HEK293T (cell line): ENCODE measurements around the gene RABL6.
"Not testable (repeated sequence)": the region's sequence is repeated elsewhere in the genome, so short reads cannot be mapped to it uniquely, and the experiment has no call there.

Experiments used
- CTCF ChIA-PET: fragments of 350-600 bp; formaldehyde crosslinking; extraction: SDS; loops from one replicate; lab custom pipeline; 2021; ENCODE audit warnings: antibody characterized with exemption, inconsistent platforms; lab: Yijun Ruan, JAX
- POLR2A ChIA-PET: fragments of 350-600 bp; formaldehyde crosslinking; extraction: SDS; loops from one replicate; lab custom pipeline; 2020; ENCODE audit warnings: antibody characterized with exemption, inconsistent platforms; lab: Yijun Ruan, JAX
- DNase-seq: peaks from one replicate; pipeline ENCODE4 v3.0.0; 2012; ENCODE audit warnings: mixed read lengths; ENCODE audit errors: extremely low spot score
- ARNT ChIP-seq: fragments of 450-650 bp; IDR thresholded peaks from 2 replicates; pipeline ENCODE4 v1.6.1; 2017; ENCODE audit warnings: mild to moderate bottlenecking
- BHLHE40 ChIP-seq: fragments of 450-650 bp; IDR thresholded peaks from 2 replicates; pipeline ENCODE4 v1.6.1; 2016; ENCODE audit warnings: mild to moderate bottlenecking, moderate library complexity, borderline replicate concordance
- CTBP1 ChIP-seq: fragments of 450-650 bp; IDR thresholded peaks from 2 replicates; pipeline ENCODE4 v1.6.1; 2016; ENCODE audit warnings: borderline replicate concordance
- ELF4 ChIP-seq: fragments of 450-650 bp; IDR thresholded peaks from 2 replicates; pipeline ENCODE4 v1.6.1; 2017; ENCODE audit warnings: antibody characterized with exemption
- FOXA1 ChIP-seq: fragments of 450-650 bp; IDR thresholded peaks from 2 replicates; pipeline ENCODE4 v1.6.1; 2016; ENCODE audit warnings: mild to moderate bottlenecking
- FOXK2 ChIP-seq: fragments of 450-650 bp; IDR thresholded peaks from 2 replicates; pipeline ENCODE4 v1.6.1; 2016; ENCODE audit warnings: mild to moderate bottlenecking
- FOXM1 ChIP-seq: fragments of 450-650 bp; IDR thresholded peaks from 2 replicates; pipeline ENCODE4 v1.6.1; 2017; ENCODE audit warnings: mild to moderate bottlenecking, borderline replicate concordance
- HDGF ChIP-seq: fragments of 450-650 bp; IDR thresholded peaks from 2 replicates; pipeline ENCODE4 v1.6.1; 2017; ENCODE audit warnings: antibody characterized with exemption, borderline replicate concordance
- L3MBTL2 ChIP-seq: fragments of 450-650 bp; conservative IDR thresholded peaks from 2 replicates; pipeline ENCODE4 v1.6.1; 2016; ENCODE audit warnings: mild to moderate bottlenecking
- LEF1 ChIP-seq: fragments of 450-650 bp; IDR thresholded peaks from 2 replicates; pipeline ENCODE4 v1.6.1; 2017; ENCODE audit warnings: mild to moderate bottlenecking, borderline replicate concordance
- NFRKB ChIP-seq: fragments of 450-650 bp; IDR thresholded peaks from 2 replicates; pipeline ENCODE4 v1.6.1; 2016; ENCODE audit warnings: mild to moderate bottlenecking, moderate library complexity
- SP1 ChIP-seq: fragments of 450-650 bp; IDR thresholded peaks from 2 replicates; pipeline ENCODE4 v1.6.1; 2017
- SUZ12 ChIP-seq: fragments of 450-650 bp; IDR thresholded peaks from 2 replicates; pipeline ENCODE4 v1.6.1; 2016; ENCODE audit warnings: mild to moderate bottlenecking
- TARDBP ChIP-seq: fragments of 450-650 bp; IDR thresholded peaks from 2 replicates; pipeline ENCODE4 v1.6.1; 2016
- ZNF384 ChIP-seq: fragments of 450-650 bp; IDR thresholded peaks from 2 replicates; pipeline ENCODE4 v1.6.1; 2016
- TF ChIP-seq, protein P1 (sequence below): fragments of 450-650 bp; IDR thresholded peaks from 2 replicates; pipeline ENCODE4 v1.6.1; 2016

Gene RABL6

DNA sequence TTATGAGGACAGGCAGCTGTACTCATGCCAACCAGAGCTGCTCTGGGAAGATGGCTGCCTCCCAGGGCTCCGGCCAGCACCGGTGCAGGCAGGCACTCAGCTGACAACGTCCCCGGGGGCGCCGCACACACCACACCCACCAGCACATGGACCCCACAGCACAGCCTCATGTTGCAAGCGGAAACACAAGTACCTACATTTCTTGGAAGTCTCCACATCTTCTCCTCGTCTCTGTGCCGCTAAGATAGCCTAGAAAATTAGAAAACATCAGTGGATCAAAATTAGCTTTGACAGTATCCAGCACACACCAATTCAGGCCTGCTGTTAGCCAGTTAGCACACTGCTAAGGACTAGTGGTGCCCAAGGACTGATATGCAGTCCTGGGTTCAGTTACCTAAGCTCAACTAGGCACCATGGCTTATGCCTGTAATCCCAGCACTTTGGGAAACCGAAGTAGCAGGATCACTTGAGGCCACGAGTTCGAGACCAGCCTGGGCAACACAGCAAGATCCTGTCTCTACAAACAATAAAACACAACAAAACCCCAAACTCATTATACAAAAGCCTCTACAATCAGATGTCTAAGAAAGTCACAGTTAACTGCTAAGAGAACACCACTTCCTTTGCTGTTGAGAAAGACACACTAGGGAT, 56.0 kb downstream of the RABL6 start:
- DNase-seq: no peak
- POLR2A ChIA-PET: no interaction called here
- TF ChIP-seq ELF4 (no peak), TARDBP (no peak), HDGF (no peak), SP1 (no peak), LEF1 (no peak), FOXK2 (no peak), NFRKB (no peak), SUZ12 (no peak)
- CTCF ChIA-PET: no interaction called here

DNA sequence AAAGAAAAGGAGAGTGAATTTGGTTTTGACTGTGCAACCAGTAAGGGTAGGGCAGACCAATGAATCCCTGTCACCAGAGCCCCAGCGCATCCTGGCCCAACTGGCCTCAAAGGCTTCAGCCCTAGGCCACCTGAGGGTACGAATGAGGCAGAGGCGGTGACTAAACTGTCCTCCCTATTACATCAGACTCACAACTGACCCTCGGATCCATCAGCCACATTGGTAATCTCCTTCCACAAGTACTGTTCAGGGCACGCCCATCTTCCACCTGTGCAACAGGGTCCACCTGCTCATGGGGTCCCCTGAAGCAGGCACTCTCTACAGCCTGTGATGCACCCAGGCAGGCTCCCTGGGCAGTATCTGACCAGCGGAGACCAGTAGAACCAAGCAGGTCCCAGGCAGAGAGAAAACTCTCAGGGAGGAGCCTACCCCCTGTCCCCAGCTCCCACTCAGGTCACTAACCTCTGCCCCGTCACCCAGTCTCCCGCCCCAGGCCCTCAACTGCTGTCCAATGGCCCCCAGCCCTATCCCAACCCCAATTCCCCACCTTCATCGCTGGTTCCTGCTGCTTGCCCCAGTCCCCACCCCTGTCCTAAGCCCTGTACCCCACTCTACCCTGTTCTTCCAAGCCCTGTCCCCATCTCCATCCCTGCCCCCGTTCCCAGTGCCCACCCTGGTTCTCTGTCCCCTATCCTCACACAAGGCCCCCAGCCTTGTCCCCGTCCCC, 57.5 kb downstream of the RABL6 start:
- TF ChIP-seq FOXA1: no peak
- no peak for TF ChIP-seq L3MBTL2
- TF ChIP-seq HDGF: no peak
- ChIA-PET POLR2A (interaction anchor here (1.4 kb wide), 1 partner anchor 13 kb away, joined by 3 read pairs; the partner anchor contains the start of gene MAMDC4), CTCF (no interaction called here)
- DNase-seq: no peak

GRCh38 chr9:136865768-136866103, 58.0 kb downstream of the RABL6 start:
- TF ChIP-seq ELF4: no peak
- no peak for TF ChIP-seq BHLHE40
- TF ChIP-seq HDGF: no peak
- no peak for TF ChIP-seq FOXK2
- TF ChIP-seq CTBP1: no peak
- no peak for TF ChIP-seq FOXM1
- no peak for TF ChIP-seq ZNF384
- TF ChIP-seq NFRKB: no peak
- no peak for TF ChIP-seq SP1
- TF ChIP-seq ARNT: no peak
- TF ChIP-seq TARDBP: no peak
- ChIA-PET POLR2A (interaction anchor here (1.0 to 1.4 kb wide), 5 partner anchors 13 to 33 kb away, joined by 3 to 6 read pairs (median 3); partner anchors contain the start of genes MAMDC4 and TRAF2), CTCF (interaction anchor here (0.6 kb wide), 1 partner anchor 42 kb away, joined by 5 read pairs; no protein-coding TSS in a partner anchor)
- no peak for DNase-seq

DNA sequence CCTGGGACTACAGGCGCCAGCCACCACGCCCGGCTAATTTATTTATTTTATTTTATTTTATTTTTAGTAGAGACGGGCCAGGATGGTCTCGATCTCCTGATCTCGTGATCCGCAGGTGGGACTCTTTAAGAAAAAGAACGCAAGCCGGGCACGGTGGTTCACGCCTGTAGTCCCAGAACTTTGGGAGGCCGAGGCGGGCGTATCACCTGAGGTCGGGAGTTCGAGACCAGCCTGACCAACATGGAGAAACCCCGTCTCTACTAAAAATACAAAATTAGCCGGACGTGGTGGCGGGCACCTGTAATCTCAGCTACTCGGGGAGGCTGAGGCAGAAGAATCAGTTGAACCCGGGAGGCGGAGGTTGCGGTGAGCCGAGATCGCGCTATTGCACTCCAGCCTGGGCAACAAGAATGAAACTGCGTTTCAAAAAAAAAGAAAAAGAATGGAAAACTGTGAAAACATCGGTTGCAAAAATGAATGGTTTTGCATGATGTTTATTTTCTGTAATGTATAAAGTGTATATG, 59.2 kb downstream of the RABL6 start:
- DNase-seq, CTCF ChIA-PET: not testable (repeated sequence)
- POLR2A ChIA-PET: interaction anchor here (1.4 kb wide), 1 partner anchor 20 kb away, joined by 4 read pairs; the partner anchor contains the start of gene TRAF2

GRCh38 chr9:136867480-136867879, 59.7 kb downstream of the RABL6 start:
- no peak for TF ChIP-seq ZNF384
- TF ChIP-seq ELF4: no peak
- TF ChIP-seq CTBP1: no peak
- TF ChIP-seq TARDBP: no peak
- no peak for TF ChIP-seq SP1
- TF ChIP-seq, protein P1, sequence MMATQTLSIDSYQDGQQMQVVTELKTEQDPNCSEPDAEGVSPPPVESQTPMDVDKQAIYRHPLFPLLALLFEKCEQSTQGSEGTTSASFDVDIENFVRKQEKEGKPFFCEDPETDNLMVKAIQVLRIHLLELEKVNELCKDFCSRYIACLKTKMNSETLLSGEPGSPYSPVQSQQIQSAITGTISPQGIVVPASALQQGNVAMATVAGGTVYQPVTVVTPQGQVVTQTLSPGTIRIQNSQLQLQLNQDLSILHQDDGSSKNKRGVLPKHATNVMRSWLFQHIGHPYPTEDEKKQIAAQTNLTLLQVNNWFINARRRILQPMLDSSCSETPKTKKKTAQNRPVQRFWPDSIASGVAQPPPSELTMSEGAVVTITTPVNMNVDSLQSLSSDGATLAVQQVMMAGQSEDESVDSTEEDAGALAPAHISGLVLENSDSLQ: no peak
- TF ChIP-seq NFRKB: no peak
- TF ChIP-seq FOXA1: no peak
- TF ChIP-seq FOXM1: no peak
- no peak for TF ChIP-seq FOXK2
- no peak for TF ChIP-seq BHLHE40
- TF ChIP-seq SUZ12: no peak
- DNase-seq: no peak
- ChIA-PET CTCF (no interaction called here), POLR2A (interaction anchor here (1.0 kb wide), 1 partner anchor 14 kb away, joined by 3 read pairs; no protein-coding TSS in a partner anchor)

GRCh38 chr9:136867917-136868316, 60.2 kb downstream of the RABL6 start:
- ChIA-PET CTCF (no interaction called here), POLR2A (interaction anchor here (1.0 kb wide), 1 partner anchor 14 kb away, joined by 3 read pairs; no protein-coding TSS in a partner anchor)
- DNase-seq: no peak
- TF ChIP-seq HDGF: no peak
- TF ChIP-seq FOXA1: no peak
- no peak for TF ChIP-seq LEF1
- no peak for TF ChIP-seq TARDBP
- no peak for TF ChIP-seq FOXK2
- TF ChIP-seq ELF4: no peak
- TF ChIP-seq L3MBTL2: no peak
- no peak for TF ChIP-seq NFRKB
- TF ChIP-seq SP1: no peak
- TF ChIP-seq ARNT: no peak
- no peak for TF ChIP-seq BHLHE40
- no peak for TF ChIP-seq ZNF384

DNA sequence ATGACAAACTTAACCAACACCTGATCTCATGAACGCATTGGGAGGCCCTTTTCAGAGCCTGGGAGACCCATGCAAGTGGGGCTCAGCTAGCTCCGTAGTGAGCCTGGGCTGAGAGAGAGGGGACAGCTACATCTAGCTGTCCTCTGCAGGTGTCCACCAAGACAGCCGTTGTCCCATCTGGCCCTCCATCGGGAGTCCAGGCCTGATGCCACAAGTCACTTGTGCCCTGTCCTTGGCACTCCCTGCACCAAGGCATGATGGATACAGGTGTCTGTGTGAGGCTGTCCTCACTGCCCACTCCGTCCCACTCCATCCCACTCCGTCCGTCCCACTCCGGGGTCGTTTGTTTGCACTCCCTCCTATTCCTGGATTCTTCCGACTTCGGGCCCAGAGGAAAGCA, 60.9 kb downstream of the RABL6 start:
- POLR2A ChIA-PET: interaction anchor here (1.6 kb wide), 1 partner anchor 18 kb away, joined by 5 read pairs; the partner anchor contains the start of gene TRAF2
- no peak for DNase-seq
- TF ChIP-seq, protein P1: no peak
- TF ChIP-seq SUZ12: no peak
- TF ChIP-seq TARDBP: no peak
- no peak for TF ChIP-seq LEF1
- no peak for TF ChIP-seq L3MBTL2
- no peak for TF ChIP-seq SP1
- no peak for TF ChIP-seq ELF4
- CTCF ChIA-PET: no interaction called here

DNA sequence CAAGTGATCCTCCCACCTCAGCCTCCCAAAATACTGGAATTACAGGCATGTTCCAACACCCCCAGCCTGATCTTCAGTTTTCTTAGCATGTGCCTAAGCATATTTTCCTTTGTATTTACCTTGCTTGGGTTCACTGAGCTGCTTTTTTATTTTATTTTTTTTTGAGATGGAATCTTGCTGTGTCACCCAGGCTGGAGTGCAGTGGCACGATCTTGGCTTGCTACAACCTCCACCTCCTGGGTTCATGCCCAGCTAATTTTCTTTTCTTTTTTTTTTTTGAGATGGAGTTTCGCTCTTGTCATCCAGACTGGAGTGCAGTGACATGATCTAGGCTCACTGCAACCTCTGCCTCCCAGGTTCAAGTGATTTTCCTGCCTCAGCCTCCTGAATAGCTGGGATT, 61.9 kb downstream of the RABL6 start:
- DNase-seq, CTCF ChIA-PET: not testable (repeated sequence)
- POLR2A ChIA-PET: interaction anchor here (1.1 to 1.6 kb wide), 2 partner anchors 17 to 54 kb away, joined by 3 to 5 read pairs; partner anchors contain the start of gene TRAF2
